ENCODE data around the gene IQSEC1. TPM values are rescaled to one million over a fixed set of nuclear protein-coding genes. Genes with fewer than 3 reads are reported as not detected.

IQSEC1 gene
- total RNA-seq, 1 donor from 2014 or later = 31.3 TPM

DNA sequence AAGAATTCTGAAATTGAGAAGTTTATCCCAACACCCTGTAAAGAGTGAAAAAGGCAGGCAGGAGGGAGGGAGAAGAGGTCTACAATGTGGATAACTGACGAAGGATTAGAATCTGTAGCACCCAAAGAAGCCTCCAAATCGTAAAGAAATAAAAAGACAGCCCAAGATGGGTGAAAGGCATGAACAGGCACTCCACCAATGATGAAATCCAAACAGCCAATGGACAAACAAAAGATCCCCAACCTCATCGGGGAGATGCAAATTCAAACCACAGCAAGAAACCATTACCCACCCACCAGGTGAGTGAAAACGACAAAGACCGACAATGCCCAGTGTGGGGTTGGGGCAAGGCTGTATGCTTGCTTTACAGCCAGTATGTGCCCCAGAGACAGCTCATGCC is 85.6 kb downstream of the IQSEC1 start:
- Mint-ChIP-seq H3K9me3 (no peaks in the 10 kb centered on the region), H3K36me3 (ENCODE audit: low read depth) (no peaks in the 10 kb centered on the region), H3K27ac (ENCODE audit: unreplicated experiment) (no peak overlapping the region), H3K4me3 (no peak overlapping the region), H3K4me1 (peaks cover 5% of the 10 kb centered on the region), H3K27me3 (ENCODE audit: low read depth) (peaks cover 12% of the 10 kb centered on the region)
- TF ChIP-seq, protein P1, sequence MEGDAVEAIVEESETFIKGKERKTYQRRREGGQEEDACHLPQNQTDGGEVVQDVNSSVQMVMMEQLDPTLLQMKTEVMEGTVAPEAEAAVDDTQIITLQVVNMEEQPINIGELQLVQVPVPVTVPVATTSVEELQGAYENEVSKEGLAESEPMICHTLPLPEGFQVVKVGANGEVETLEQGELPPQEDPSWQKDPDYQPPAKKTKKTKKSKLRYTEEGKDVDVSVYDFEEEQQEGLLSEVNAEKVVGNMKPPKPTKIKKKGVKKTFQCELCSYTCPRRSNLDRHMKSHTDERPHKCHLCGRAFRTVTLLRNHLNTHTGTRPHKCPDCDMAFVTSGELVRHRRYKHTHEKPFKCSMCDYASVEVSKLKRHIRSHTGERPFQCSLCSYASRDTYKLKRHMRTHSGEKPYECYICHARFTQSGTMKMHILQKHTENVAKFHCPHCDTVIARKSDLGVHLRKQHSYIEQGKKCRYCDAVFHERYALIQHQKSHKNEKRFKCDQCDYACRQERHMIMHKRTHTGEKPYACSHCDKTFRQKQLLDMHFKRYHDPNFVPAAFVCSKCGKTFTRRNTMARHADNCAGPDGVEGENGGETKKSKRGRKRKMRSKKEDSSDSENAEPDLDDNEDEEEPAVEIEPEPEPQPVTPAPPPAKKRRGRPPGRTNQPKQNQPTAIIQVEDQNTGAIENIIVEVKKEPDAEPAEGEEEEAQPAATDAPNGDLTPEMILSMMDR (conservative IDR thresholded peaks at IDR 0.05) = no peak
- DNase-seq (ENCODE audit: low read depth, low spot score) = no peak

DNA sequence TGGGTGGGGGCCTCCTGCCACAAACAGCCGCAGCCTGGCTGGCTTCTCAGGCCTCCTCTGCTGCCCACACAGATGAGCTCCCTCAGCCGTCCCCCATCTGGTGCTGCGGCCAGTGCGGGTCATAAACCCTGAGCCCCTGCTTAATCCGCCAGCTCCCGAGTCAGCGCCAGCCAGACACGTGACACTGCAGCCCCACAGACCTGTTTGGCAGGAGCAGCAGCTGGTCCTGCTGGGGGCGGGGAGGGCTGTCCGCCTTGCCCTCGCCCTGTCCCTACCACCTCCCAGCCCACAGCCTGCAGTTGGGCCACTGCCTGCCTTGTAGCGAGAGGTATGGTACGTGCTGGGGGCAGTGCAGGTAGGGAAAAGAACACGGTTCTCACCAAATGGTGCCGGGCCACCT is 86.2 kb downstream of the IQSEC1 start:
- H3K9me3 Mint-ChIP-seq = no peaks in the 10 kb centered on the region
- TF ChIP-seq, protein P1 (conservative IDR thresholded peaks at IDR 0.05) = no peak
- no peak overlapping the region for H3K4me3 Mint-ChIP-seq
- peaks cover 5% of the 10 kb centered on the region for H3K4me1 Mint-ChIP-seq
- no peaks in the 10 kb centered on the region for H3K36me3 Mint-ChIP-seq (ENCODE audit: low read depth)
- H3K27ac Mint-ChIP-seq (ENCODE audit: unreplicated experiment) = no peak overlapping the region
- no peak for DNase-seq (ENCODE audit: low read depth, low spot score)
- H3K27me3 Mint-ChIP-seq (ENCODE audit: low read depth) = peaks cover 7% of the 10 kb centered on the region

DNA sequence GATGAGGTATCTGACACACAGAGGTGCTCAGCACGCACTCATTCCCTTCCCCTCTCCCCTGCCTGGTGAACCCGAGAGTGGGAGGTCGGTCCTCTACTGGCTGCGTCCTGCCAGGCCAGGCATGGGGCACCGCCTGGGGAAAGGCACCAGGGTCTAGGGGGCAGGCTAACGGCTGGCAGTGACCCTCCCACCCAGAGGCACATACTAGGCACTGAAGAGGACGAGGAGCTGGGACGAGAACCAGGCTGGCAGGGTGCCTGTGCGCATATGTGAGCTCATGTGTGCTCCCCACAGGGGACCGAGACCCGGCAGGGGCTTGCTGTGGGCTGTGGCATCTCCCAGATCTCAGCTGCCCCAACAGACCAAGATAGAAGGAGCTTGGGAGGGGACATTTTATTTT is 86.7 kb downstream of the IQSEC1 start:
- Mint-ChIP-seq H3K9me3 (no peaks in the 10 kb centered on the region), H3K27me3 (ENCODE audit: low read depth) (peaks cover 5% of the 10 kb centered on the region), H3K4me1 (peaks cover 2% of the 10 kb centered on the region), H3K4me3 (no peak overlapping the region), H3K27ac (ENCODE audit: unreplicated experiment) (no peak overlapping the region), H3K36me3 (ENCODE audit: low read depth) (no peaks in the 10 kb centered on the region)
- TF ChIP-seq, protein P1 (conservative IDR thresholded peaks at IDR 0.05) = no peak
- no peak for DNase-seq (ENCODE audit: low read depth, low spot score)

DNA sequence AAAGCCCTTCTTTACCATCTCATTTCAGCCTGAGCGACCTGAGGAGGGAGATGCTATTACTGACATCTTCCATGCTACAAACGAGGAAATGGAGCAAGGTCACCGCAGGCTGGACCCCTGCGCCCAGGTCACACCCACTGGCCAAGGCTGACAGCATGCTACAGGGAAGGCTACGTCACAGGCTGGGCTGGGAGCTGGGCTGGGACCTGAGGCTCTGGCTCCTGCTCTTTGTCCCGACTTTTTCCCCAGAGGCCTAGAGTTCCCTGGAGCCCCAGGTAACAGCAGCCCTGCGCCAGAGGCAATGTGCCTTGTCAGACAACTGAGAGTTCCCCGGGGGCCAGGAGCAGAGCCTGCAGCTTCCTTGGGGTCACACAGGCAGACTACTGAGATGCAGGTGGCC is 87.2 kb downstream of the IQSEC1 start:
- H3K4me3 Mint-ChIP-seq = no peak overlapping the region
- TF ChIP-seq, protein P1 (conservative IDR thresholded peaks at IDR 0.05) = no peak
- H3K27me3 Mint-ChIP-seq (ENCODE audit: low read depth) = peaks cover 4% of the 10 kb centered on the region
- no peaks in the 10 kb centered on the region for H3K36me3 Mint-ChIP-seq (ENCODE audit: low read depth)
- H3K9me3 Mint-ChIP-seq = no peaks in the 10 kb centered on the region
- no peak overlapping the region for H3K27ac Mint-ChIP-seq (ENCODE audit: unreplicated experiment)
- no peak for DNase-seq (ENCODE audit: low read depth, low spot score)
- H3K4me1 Mint-ChIP-seq = no peaks in the 10 kb centered on the region

DNA sequence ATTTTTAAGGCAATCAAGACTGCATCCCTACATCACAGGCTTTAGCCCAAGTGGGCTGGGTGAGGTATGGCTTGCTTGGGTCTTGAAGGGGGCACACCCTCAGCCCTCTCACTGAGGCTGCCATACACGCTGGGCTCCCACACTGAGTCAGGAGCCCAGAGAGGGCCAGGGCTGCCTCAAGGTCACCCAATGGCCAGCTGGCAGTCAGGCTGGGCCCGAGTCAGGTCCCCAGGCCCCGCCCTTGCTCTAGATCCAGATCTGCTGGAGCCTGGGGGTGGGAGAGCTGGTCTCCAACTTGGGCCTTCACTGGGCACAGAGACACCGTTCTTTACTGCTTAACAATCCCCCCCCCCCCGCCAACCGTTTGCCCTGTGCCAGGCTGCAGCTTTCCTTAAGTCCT is 88.1 kb downstream of the IQSEC1 start:
- no peak for DNase-seq (ENCODE audit: low read depth, low spot score)
- Mint-ChIP-seq H3K27me3 (ENCODE audit: low read depth) (no peaks in the 10 kb centered on the region), H3K4me3 (no peak overlapping the region), H3K27ac (ENCODE audit: unreplicated experiment) (no peak overlapping the region), H3K4me1 (no peaks in the 10 kb centered on the region), H3K36me3 (ENCODE audit: low read depth) (no peaks in the 10 kb centered on the region), H3K9me3 (no peaks in the 10 kb centered on the region)
- TF ChIP-seq, protein P1 (conservative IDR thresholded peaks at IDR 0.05) = no peak
